SU-DHL-6 (cell line): Measurements from ENCODE around the gene HDAC11.

Experiments used
- EZH2phosphoT487 ChIP-seq: fragments of 200-600 bp; sonication (generic), shearing (Covaris generic); conservative IDR thresholded peaks from 2 replicates; pipeline ENCODE4 v1.6.1; 2018; ENCODE audit warnings: mild to moderate bottlenecking, antibody characterized with exemption, low read length, moderate library complexity, mixed read lengths
- TF ChIP-seq, protein P1 (sequence below): fragments of 200-600 bp; sonication (generic); IDR thresholded peaks from one replicate; pipeline ENCODE4 v1.5.1; 2017; ENCODE audit warnings: antibody characterized with exemption, mild to moderate bottlenecking, low read length, moderate library complexity; ENCODE audit not compliant: insufficient read depth, poor library complexity, severe bottlenecking

DNA sequence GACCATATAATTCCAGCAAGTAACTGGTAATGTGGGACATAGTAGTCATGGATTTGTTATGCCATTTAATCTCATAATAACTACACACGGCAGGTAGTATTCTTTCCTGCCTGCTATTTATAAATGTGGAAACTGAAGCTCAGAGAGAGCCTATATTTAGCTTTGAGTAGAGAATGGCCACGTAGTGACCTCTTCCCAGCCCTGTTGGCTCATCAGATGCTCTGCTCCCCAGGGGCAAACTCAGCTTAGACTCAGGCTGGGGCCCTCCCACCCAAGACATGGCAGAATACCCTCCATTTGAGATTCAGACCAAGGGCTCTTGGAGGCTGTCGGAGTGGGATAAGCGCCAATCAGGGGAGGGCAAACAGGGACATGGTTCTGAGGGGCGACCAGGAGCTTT is 17.3 kb upstream of the HDAC11 start:
- TF ChIP-seq, protein P1, sequence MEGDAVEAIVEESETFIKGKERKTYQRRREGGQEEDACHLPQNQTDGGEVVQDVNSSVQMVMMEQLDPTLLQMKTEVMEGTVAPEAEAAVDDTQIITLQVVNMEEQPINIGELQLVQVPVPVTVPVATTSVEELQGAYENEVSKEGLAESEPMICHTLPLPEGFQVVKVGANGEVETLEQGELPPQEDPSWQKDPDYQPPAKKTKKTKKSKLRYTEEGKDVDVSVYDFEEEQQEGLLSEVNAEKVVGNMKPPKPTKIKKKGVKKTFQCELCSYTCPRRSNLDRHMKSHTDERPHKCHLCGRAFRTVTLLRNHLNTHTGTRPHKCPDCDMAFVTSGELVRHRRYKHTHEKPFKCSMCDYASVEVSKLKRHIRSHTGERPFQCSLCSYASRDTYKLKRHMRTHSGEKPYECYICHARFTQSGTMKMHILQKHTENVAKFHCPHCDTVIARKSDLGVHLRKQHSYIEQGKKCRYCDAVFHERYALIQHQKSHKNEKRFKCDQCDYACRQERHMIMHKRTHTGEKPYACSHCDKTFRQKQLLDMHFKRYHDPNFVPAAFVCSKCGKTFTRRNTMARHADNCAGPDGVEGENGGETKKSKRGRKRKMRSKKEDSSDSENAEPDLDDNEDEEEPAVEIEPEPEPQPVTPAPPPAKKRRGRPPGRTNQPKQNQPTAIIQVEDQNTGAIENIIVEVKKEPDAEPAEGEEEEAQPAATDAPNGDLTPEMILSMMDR: no peak
- no peak for TF ChIP-seq EZH2phosphoT487
